ENCODE data around the gene TMEM134. TPM values are rescaled to one million over a fixed set of nuclear protein-coding genes. Genes with fewer than 3 reads are reported as not detected.

The TMEM134 gene
- total and polyA plus RNA-seq, 9 of the 15 experiments (the other 6 are each of a cell fraction or from before 2014, with no cell fraction given): 0.63 to 48.4 (median 10.7) TPM

DNA sequence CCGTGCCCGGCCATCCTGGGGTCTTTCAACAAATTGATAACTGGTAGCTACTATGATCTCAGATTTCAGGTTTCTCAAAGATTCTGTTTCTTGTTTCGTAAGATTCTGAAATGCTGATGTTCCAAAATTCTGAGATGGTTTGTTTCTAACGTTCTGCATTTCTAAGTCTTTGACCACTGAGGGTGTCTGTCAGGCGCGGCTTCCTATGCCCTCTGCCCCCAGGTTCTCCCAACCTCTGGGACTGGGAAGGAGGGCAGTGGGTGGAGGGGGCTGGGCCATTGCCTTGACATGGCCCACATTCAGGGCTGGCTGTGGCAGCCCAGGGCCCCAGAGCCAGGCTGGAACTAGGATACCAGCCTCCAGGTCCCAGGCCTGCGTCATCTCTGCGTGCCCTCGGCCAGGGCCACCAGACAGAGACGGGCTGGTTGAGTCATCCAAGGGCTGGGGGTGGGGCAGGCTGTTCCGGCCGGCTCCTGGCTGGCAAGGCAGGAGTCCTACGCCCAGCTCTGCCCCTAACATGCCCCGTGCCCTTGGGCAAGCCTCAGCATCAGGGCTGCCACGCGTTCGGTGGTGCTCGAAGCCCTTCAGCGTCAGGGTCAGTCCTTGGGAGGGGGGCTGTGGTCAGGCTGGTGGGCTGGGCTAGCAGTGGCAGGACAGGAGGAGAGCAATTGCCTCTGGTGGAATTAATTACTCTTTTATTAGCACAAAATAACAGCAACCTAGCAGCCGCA is 5.2 kb downstream of the TMEM134 start (continued):
- TF ChIP-seq DMBX1 (CRISPR knock-in tag; IDR thresholded peaks at IDR 0.05; ENCODE audit: borderline replicate concordance) (peak; percentile 59), ZNF766 (CRISPR knock-in tag; conservative IDR thresholded peaks at IDR 0.05) (no peak), TCF7 (IDR thresholded peaks at IDR 0.05; ENCODE audit: borderline replicate concordance) (no peak), DACH1 (IDR thresholded peaks at IDR 0.05; ENCODE audit: partially characterized antibody) (no peak), ZNF224 (CRISPR knock-in tag; IDR thresholded peaks at IDR 0.05) (no peak), ZFX (CRISPR knock-in tag; IDR thresholded peaks at IDR 0.05) (no peak; the same call in none of the 2 replicates), MBD2 (IDR thresholded peaks at IDR 0.05; ENCODE audit: borderline replicate concordance, low read depth) (peak; percentile 53; the same call in 1 of the 2 replicates), ZNF121 (CRISPR knock-in tag; conservative IDR thresholded peaks at IDR 0.05) (no peak), ZNF696 (CRISPR knock-in tag; conservative IDR thresholded peaks at IDR 0.05) (no peak), HMGN3 (IDR thresholded peaks at IDR 0.05; ENCODE audit: borderline replicate concordance, extremely low read depth, insufficient read length, low read depth, low read length) (no peak), GABPB2 (CRISPR knock-in tag; conservative IDR thresholded peaks at IDR 0.05) (no peak), RBM39 (optimal IDR thresholded peaks at IDR 0.05; ENCODE audit: low read depth, low read length) (no peak), NCOA1 (IDR thresholded peaks at IDR 0.05; ENCODE audit: low read depth) (no peak), NFATC3 (IDR thresholded peaks at IDR 0.05) (no peak), RBFOX2 (IDR thresholded peaks at IDR 0.05; ENCODE audit: low read depth, low read length) (no peak), ELF4 (CRISPR knock-in tag; IDR thresholded peaks at IDR 0.05) (peak; percentile 72; the same call in 1 of the 2 replicates)
- TF ChIP-seq, protein P1, sequence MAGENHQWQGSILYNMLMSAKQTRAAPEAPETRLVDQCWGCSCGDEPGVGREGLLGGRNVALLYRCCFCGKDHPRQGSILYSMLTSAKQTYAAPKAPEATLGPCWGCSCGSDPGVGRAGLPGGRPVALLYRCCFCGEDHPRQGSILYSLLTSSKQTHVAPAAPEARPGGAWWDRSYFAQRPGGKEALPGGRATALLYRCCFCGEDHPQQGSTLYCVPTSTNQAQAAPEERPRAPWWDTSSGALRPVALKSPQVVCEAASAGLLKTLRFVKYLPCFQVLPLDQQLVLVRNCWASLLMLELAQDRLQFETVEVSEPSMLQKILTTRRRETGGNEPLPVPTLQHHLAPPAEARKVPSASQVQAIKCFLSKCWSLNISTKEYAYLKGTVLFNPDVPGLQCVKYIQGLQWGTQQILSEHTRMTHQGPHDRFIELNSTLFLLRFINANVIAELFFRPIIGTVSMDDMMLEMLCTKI (IDR thresholded peaks at IDR 0.05; ENCODE audit: partially characterized antibody): no peak
- TF ChIP-seq, protein P2, sequence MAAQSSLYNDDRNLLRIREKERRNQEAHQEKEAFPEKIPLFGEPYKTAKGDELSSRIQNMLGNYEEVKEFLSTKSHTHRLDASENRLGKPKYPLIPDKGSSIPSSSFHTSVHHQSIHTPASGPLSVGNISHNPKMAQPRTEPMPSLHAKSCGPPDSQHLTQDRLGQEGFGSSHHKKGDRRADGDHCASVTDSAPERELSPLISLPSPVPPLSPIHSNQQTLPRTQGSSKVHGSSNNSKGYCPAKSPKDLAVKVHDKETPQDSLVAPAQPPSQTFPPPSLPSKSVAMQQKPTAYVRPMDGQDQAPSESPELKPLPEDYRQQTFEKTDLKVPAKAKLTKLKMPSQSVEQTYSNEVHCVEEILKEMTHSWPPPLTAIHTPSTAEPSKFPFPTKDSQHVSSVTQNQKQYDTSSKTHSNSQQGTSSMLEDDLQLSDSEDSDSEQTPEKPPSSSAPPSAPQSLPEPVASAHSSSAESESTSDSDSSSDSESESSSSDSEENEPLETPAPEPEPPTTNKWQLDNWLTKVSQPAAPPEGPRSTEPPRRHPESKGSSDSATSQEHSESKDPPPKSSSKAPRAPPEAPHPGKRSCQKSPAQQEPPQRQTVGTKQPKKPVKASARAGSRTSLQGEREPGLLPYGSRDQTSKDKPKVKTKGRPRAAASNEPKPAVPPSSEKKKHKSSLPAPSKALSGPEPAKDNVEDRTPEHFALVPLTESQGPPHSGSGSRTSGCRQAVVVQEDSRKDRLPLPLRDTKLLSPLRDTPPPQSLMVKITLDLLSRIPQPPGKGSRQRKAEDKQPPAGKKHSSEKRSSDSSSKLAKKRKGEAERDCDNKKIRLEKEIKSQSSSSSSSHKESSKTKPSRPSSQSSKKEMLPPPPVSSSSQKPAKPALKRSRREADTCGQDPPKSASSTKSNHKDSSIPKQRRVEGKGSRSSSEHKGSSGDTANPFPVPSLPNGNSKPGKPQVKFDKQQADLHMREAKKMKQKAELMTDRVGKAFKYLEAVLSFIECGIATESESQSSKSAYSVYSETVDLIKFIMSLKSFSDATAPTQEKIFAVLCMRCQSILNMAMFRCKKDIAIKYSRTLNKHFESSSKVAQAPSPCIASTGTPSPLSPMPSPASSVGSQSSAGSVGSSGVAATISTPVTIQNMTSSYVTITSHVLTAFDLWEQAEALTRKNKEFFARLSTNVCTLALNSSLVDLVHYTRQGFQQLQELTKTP (IDR thresholded peaks at IDR 0.05; ENCODE audit: low read depth in 1 of 2, partially characterized antibody in 2 of 2): no peak
- TF ChIP-seq, protein P3, sequence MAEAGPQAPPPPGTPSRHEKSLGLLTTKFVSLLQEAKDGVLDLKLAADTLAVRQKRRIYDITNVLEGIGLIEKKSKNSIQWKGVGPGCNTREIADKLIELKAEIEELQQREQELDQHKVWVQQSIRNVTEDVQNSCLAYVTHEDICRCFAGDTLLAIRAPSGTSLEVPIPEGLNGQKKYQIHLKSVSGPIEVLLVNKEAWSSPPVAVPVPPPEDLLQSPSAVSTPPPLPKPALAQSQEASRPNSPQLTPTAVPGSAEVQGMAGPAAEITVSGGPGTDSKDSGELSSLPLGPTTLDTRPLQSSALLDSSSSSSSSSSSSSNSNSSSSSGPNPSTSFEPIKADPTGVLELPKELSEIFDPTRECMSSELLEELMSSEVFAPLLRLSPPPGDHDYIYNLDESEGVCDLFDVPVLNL (CRISPR knock-in tag; IDR thresholded peaks at IDR 0.05; ENCODE audit: low read depth): no peak
- TF ChIP-seq, protein P4, sequence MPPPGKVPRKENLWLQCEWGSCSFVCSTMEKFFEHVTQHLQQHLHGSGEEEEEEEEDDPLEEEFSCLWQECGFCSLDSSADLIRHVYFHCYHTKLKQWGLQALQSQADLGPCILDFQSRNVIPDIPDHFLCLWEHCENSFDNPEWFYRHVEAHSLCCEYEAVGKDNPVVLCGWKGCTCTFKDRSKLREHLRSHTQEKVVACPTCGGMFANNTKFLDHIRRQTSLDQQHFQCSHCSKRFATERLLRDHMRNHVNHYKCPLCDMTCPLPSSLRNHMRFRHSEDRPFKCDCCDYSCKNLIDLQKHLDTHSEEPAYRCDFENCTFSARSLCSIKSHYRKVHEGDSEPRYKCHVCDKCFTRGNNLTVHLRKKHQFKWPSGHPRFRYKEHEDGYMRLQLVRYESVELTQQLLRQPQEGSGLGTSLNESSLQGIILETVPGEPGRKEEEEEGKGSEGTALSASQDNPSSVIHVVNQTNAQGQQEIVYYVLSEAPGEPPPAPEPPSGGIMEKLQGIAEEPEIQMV (tag; conservative IDR thresholded peaks at IDR 0.05; ENCODE audit: low read depth): no peak

Measured in K562 (cell line).